CD4-positive, alpha-beta T cell treated with Interleukin-2 at 100 ng/mL for 4 hours (primary cell): Measurements from ENCODE around the gene LZTS2.
A peak's percentile ranks its signal among the peaks of the same experiment; 100 is the strongest.

Experiments used
- DNase-seq: peaks from one replicate; pipeline ENCODE4 v3.0.0-alpha.2; 2020; ENCODE audit warnings: low spot score

LZTS2 gene

GRCh38 chr10:100998991-100999741 is 442 bp upstream of the LZTS2 start:
- peak; percentile 77 for DNase-seq

DNA sequence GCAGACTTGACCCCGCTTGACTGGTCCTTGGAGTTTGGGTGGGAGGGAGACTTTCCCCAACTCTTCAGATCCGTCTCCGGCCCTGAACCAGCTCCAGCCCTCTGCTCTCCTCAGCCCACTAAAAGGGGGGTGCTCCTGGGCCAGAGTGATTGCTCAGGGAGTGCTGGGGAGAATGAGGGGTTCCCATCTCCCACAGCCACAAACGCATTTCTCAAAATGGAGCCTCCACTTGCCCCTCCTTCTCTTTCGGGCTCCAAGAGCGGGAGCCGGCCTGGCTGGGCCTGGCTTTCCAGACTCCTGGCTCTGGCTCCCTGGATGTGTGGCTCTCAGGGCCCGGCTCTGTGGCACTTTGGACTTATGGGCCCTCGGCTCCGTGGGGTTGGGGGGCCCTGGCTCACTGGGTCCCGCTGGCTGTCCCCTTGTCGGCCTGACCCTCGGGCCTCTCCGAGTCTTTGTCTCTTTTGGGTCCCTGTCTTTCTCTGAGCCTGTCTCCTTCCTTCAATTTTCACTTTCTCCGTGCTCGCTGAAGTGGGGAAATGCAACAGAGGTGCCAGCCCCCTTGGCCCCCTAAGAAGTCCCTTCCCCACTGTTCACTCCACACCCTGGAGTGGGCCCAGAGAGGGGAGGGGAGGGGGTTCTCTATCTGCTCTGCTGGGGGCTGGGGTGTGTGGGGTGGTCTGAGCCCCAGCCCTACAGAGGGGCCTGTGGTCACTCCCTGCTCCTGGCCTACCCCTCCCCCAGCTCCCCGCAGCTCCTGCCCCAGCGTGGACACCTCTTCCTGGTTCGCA is 713 bp downstream of the LZTS2 start:
- no peak for DNase-seq

DNA sequence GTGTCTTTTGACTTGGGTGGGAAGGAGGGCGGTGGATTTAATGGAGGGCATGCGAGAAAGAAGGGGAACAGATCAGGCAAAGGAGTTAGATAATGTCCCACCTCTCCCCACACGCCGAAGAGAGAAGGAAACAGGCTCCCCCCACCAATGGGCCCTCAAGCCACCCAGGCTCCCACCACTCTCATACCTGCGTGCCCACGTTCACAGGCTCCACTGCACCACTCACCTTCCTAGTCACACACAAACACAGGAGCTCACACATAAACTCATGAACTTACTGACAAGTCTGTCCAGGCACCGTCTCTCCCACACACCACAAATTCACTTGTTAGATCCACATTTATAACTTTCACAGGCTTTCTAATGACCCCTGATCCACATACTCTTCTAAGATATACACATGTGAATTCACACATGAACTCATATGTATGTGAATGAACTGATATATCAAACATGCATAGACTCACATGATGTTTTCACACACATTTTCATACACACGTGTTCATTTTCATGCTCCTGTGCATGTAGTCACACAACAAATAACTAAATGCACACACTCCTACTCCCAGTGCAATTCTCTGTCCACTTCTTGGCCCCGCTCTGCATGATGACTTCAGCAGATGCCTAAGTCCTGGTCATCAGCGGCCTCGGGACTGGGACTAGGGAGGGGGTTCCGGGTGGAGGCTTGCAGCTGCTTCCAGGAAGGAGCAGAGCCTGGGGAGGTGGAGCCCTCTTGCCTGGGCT is 1.5 kb downstream of the LZTS2 start:
- no peak for DNase-seq

DNA sequence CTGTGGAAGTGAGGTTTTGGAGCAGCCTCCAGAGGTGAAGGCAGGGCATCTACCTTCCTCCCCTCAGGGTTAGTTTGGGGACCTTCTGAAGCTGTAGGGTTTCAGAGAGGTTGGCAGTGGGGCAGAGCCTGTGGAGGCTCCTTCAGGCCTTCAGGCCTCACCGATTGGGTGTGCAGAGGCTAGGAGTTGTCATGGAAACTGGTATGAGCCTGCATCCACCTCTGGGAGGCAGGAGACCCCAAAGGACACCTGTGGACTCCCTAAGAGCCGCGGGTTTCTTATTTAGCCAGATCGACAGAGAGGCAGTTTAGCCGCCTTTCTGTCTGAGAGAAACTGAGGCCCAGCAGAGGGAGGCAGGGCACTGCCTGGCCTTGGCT is 2.0 kb downstream of the LZTS2 start:
- no peak for DNase-seq

DNA sequence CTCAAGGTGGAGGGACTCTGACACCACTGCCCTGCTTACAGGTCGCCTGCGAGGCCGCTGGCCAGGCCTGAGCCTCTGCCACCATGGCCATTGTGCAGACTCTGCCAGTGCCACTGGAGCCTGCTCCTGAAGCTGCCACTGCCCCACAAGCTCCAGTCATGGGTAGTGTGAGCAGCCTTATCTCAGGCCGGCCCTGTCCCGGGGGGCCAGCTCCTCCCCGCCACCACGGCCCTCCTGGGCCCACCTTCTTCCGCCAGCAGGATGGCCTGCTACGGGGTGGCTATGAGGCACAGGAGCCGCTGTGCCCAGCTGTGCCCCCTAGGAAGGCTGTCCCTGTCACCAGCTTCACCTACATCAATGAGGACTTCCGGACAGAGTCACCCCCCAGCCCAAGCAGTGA is 2.8 kb downstream of the LZTS2 start:
- no peak for DNase-seq

DNA sequence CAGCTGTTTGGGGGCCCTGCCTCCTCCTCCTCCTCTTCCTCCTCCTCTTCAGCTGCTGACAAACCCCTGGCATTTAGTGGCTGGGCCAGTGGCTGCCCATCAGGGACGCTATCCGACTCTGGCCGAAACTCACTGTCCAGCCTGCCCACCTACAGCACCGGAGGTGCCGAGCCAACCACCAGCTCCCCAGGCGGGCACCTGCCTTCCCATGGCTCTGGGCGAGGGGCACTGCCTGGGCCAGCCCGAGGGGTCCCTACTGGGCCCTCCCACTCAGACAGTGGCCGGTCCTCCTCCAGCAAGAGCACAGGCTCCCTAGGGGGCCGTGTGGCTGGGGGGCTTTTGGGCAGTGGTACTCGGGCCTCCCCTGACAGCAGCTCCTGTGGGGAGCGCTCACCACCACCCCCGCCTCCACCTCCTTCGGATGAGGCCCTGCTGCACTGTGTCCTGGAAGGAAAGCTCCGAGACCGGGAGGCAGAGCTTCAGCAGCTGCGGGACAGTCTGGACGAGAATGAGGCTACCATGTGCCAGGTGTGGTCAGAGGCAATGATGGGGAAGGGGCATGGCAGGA is 4.1 kb downstream of the LZTS2 start:
- no peak for DNase-seq

- no peak for DNase-seq
Observed at GRCh38 chr10:101005361-101005760, 5.8 kb downstream of the LZTS2 start.

DNA sequence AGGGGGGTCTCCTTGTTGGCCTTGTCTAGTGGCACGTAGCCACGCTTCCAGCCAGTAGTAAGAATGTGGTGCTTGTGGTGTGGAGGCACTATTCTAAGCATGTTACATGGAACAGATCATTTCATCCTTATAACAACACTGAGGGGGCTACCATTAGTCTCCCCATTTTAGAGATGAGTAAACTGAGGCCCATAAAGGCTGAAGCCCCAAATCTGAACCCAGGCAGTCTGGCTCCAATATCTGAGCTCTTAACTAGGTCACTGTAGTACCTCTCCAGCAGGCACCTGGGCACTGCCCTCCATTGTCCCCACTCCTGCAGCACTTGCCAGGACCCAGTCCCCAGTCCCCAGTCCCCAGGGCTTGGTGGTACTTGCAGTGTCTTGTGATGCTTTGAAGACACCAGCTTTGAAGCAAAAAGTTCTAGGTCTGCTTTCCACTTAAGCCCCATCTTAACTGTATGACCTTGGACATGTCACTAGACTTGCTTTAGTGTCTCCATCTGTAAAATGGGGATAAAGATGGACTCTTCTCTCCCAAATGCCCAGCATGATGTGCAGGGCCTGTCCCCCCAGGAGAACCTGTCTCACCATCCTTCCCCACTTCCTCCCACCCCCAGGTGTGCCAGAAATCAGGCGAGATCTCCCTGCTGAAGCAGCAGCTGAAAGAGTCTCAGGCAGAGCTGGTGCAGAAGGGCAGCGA is 6.4 kb downstream of the LZTS2 start:
- no peak for DNase-seq

- DNase-seq = no peak
Observed at GRCh38 chr10:101006593-101007098, 7.0 kb downstream of the LZTS2 start.

GRCh38 chr10:101007099-101007711 is 7.6 kb downstream of the LZTS2 start:
- DNase-seq = no peak

- DNase-seq = no peak
Observed at GRCh38 chr10:101007915-101008822, 8.6 kb downstream of the LZTS2 start.

- DNase-seq = no peak
Observed at GRCh38 chr10:101008823-101009423, 9.3 kb downstream of the LZTS2 start.

DNA sequence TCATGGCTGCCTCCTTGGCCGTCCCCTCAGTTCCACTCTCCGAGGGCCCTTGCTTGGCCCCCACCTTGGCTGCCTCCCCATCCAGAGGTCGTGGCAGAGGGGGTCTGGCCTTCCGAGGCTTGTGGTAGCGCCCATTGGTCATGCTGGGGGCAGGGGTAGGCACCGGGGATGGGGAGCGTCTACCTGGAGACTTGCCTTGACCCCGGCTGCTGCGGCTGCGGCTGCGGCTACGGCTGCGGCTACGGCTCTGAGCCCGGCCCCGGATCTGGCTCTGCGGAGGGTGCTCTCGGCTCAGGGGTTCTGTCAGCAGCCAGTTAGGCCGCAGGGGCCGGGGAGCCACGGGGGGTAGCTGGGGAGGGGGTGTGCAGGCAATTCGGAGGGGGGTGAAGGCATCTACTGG is 10.7 kb downstream of the LZTS2 start:
- DNase-seq = no peak

GRCh38 chr10:101011517-101012423 is 12.2 kb downstream of the LZTS2 start:
- no peak for DNase-seq

DNA sequence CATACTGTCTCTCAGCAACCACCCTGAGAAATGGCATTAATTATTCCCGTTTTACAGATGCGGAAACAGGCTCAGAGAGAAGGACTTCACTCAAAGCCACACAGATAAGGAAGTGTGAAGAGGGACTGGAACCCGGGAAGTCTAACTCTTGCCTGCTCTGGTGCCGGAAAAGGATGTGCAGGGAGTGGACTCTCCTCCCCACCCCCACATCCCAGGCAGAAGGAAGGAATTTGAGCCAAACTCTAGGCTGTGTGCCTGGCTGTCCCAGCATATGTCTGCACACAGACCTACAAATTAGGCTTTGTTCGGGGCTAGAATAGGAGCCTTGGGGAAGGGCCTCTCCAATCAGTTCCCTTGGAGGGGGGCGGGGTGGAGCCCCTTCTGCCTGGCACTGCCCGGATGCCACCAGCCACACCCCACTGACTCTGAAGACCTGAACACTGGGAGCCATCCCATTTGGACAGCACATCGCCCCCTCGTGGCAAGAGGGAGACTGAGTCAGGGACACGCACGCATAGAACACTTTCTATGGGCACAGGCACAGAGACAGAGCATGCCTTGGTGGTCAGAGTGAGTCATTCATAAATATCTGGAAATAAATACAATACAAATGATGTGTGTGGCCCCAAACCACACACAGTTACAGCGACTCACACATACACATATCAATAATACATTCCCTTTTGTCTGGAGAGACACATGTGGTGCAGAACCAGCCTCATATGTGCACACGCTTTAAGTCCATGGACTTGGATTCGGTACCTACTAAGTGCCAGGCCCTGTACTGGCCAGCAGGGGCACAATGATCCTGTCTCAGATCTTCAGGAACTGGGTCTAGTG is 13.1 kb downstream of the LZTS2 start:
- DNase-seq = peak; percentile 84

DNA sequence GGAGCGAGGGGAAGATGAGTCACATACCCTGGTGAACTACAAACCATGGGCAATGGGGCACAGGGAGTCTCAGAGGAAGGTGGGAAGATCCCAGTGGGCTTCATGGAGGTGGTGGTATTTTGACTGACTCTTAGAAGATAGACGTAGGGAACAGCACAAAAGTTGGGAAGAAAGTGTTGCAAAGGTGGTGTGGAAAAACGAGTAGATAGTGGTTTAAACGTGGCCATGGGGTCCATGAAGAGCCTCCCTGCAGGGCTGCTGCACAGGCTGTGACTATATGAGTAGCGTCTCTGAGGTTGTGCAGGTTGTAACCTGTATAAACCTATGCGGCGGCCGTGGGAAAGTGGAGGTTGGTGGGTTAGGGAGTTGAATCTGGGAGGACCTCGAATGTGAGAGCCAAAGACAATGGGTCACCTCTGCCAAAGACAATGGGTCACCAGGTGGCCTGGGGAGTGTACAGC is 13.8 kb downstream of the LZTS2 start:
- DNase-seq = no peak

DNA sequence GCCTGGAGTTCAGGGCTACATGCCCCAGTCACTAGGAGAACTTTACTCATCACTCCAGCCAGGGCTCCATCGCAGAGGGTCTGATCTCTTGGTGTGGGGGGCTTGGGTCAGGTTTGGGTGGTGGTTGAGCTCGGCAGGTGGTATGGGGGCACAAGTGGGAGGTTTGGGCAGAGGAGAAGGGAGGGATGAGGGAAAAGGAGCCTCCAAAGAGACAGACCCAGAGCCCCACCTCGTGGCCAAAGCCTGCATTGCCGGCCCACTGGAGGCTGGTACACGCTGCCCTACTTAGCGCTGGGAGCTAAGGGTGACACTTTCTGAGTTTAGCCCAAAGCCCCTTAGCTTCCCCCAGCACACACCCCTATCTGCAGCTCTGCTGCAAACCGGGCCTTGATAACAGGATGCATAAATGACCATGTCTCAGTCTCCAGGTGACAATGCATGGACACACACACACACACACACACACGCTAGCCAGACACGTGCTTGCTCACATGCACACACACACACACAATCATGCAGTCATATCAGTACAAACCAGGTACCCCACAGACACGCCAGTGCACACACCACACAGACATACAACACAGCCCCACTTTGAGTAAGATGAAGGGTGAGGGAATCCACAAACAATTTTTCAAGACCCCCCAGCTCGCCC is 14.7 kb downstream of the LZTS2 start:
- DNase-seq = peak; percentile 77
